Glomerular visceral epithelial cell (primary cell): Measurements from ENCODE around the gene GNAL.
A peak's percentile ranks its signal among the peaks of the same experiment; 100 is the strongest.
"Not testable (repeated sequence)": the region's sequence is repeated elsewhere in the genome, so short reads cannot be mapped to it uniquely, and the experiment has no call there.

Experiments
- DNase-seq: peaks from one replicate; pipeline ENCODE4 v3.0.0-alpha.2; 2016; ENCODE audit errors: extremely low spot score

GNAL gene

GRCh38 chr18:11874676-11875075 lies 185.6 kb downstream of the GNAL start:
- no peak for DNase-seq

GRCh38 chr18:11877497-11878135 lies 188.6 kb downstream of the GNAL start:
- DNase-seq, result no peak

GRCh38 chr18:11880586-11881304 lies 191.7 kb downstream of the GNAL start:
- no peak for DNase-seq

- DNase-seq, result no peak
These were observed 193.6 kb downstream of the GNAL start for GRCh38 chr18:11882636-11883035.

- no peak for DNase-seq
These were observed 194.1 kb downstream of the GNAL start for GRCh38 chr18:11883153-11883552.

GRCh38 chr18:11884396-11885030 lies 195.4 kb downstream of the GNAL start:
- no peak for DNase-seq

GRCh38 chr18:11885278-11885947 lies 196.3 kb downstream of the GNAL start:
- no peak for DNase-seq

- DNase-seq, result no peak
These were observed 197.6 kb downstream of the GNAL start for GRCh38 chr18:11886577-11887110.

- no peak for DNase-seq
These were observed 198.5 kb downstream of the GNAL start for GRCh38 chr18:11887328-11888128.

- no peak for DNase-seq
These were observed 199.7 kb downstream of the GNAL start for GRCh38 chr18:11888726-11889125.

- no peak for DNase-seq
These were observed 200.2 kb downstream of the GNAL start for GRCh38 chr18:11889284-11889683.

GRCh38 chr18:11891737-11892136 lies 202.7 kb downstream of the GNAL start:
- DNase-seq, result no peak

- not testable (repeated sequence) for DNase-seq
These were observed 203.4 kb downstream of the GNAL start for GRCh38 chr18:11892438-11892837.

- DNase-seq, result no peak
These were observed 208.7 kb downstream of the GNAL start for GRCh38 chr18:11897781-11898180.

GRCh38 chr18:11899063-11899462 lies 210.0 kb downstream of the GNAL start:
- DNase-seq, result no peak

GRCh38 chr18:11901826-11902438 lies 212.9 kb downstream of the GNAL start:
- DNase-seq, result no peak

- DNase-seq, result no peak
These were observed 213.6 kb downstream of the GNAL start for GRCh38 chr18:11902522-11903292.

- DNase-seq, result peak; percentile 60
These were observed 216.5 kb downstream of the GNAL start for GRCh38 chr18:11905613-11906012.

- DNase-seq, result peak; percentile 21
These were observed 217.1 kb downstream of the GNAL start for GRCh38 chr18:11906176-11906575.
